GM23338 (cell line): Measurements from ENCODE around the gene ESRRA. TPM values are rescaled to one million over a fixed set of nuclear protein-coding genes. Genes with fewer than 3 reads are reported as not detected.

Experiments
- ATAC-seq: fragments of 200-7000 bp; cut with Tn5 transposase; 3 replicates; pipeline ENCODE4 v1.9.1; 2020
- DNase-seq: peaks from one replicate; pipeline ENCODE4 v3.0.0-alpha.2; 2015; ENCODE audit warnings: low spot score
- H2AFZ ChIP-seq: fragments of 200-600 bp; sonication (generic); 2 replicates; pipeline ENCODE4 v1.8.0; 2016; ENCODE audit warnings: antibody characterized with exemption, mild to moderate bottlenecking, moderate library complexity
- H3F3A ChIP-seq: fragments of 200-600 bp; sonication (generic); replicated peaks from 2 replicates; pipeline ENCODE4 v1.8.0; 2017; ENCODE audit warnings: antibody characterized with exemption, mixed run types, low read depth
- H3K27ac ChIP-seq: fragments of 200-600 bp; sonication (generic); 2 replicates; pipeline ENCODE4 v1.6.1; 2016; ENCODE audit warnings: low read depth
- H3K27me3 ChIP-seq: fragments of 200-600 bp; sonication (generic); 2 replicates; pipeline ENCODE4 v1.8.0; 2016; ENCODE audit warnings: mild to moderate bottlenecking, mixed run types, moderate library complexity; ENCODE audit not compliant: insufficient read depth
- H3K36me3 ChIP-seq: fragments of 200-600 bp; sonication (generic); 2 replicates; pipeline ENCODE4 v1.8.0; 2016; ENCODE audit warnings: mild to moderate bottlenecking; ENCODE audit not compliant: insufficient read depth
- H3K4me1 ChIP-seq: fragments of 200-600 bp; sonication (generic); 2 replicates; pipeline ENCODE4 v1.8.0; 2016; ENCODE audit warnings: mild to moderate bottlenecking, moderate library complexity; ENCODE audit not compliant: insufficient read depth
- H3K4me2 ChIP-seq: fragments of 200-600 bp; sonication (generic); 2 replicates; pipeline ENCODE4 v1.7.1; 2017; ENCODE audit warnings: mixed run types
- H3K4me3 ChIP-seq: fragments of 200-600 bp; sonication (generic); 2 replicates; pipeline ENCODE4 v1.6.1; 2016; ENCODE audit warnings: mixed run types
- H3K79me2 ChIP-seq: fragments of 200-600 bp; sonication (generic); replicated peaks from 2 replicates; pipeline ENCODE4 v1.8.0; 2017; ENCODE audit warnings: mild to moderate bottlenecking; ENCODE audit not compliant: insufficient read depth
- H3K9me2 ChIP-seq: fragments of 200-600 bp; sonication (generic); 2 replicates; pipeline ENCODE4 v1.8.0; 2017; ENCODE audit not compliant: insufficient read depth
- H4K20me1 ChIP-seq: fragments of 200-600 bp; sonication (generic); replicated peaks from 2 replicates; pipeline ENCODE4 v1.8.0; 2017; ENCODE audit warnings: mild to moderate bottlenecking; ENCODE audit not compliant: insufficient read depth
- H3K27ac Mint-ChIP-seq: 2 replicates; pipeline ENCODE4 v1.8.0; 2020; ENCODE audit warnings: inconsistent platforms, mild to moderate bottlenecking, moderate library complexity, mixed read lengths
- H3K27me3 Mint-ChIP-seq: 3 replicates; pipeline ENCODE4 v1.8.0; 2022; ENCODE audit warnings: low read depth, mild to moderate bottlenecking, moderate library complexity, mixed read lengths, inconsistent platforms; ENCODE audit not compliant: insufficient read depth, poor library complexity
- H3K36me3 Mint-ChIP-seq: 3 replicates; pipeline ENCODE4 v1.8.0; 2021; ENCODE audit warnings: low read depth, mild to moderate bottlenecking, inconsistent platforms, moderate library complexity, mixed read lengths
- H3K4me1 Mint-ChIP-seq: 3 replicates; pipeline ENCODE4 v1.8.0; 2020; ENCODE audit warnings: mild to moderate bottlenecking, inconsistent platforms, mixed read lengths
- H3K4me3 Mint-ChIP-seq: 3 replicates; pipeline ENCODE4 v1.8.0; 2021; ENCODE audit warnings: moderate library complexity, mild to moderate bottlenecking, inconsistent platforms, mixed read lengths
- H3K9me3 Mint-ChIP-seq: 3 replicates; pipeline ENCODE4 v1.8.0; 2020; ENCODE audit warnings: moderate library complexity, mild to moderate bottlenecking, inconsistent platforms, mixed read lengths
- CREB1 ChIP-seq: fragments of 250-450 bp; sonication (Bioruptor Pico); IDR thresholded peaks from 2 replicates; pipeline ENCODE4 v1.5.0; 2020; ENCODE audit warnings: low read depth, mild to moderate bottlenecking, moderate library complexity
- EZH2 ChIP-seq: fragments of 200-600 bp; sonication (generic); IDR thresholded peaks from one replicate; pipeline ENCODE4 v1.8.0; 2017; ENCODE audit warnings: antibody characterized with exemption, mild to moderate bottlenecking, low read depth; ENCODE audit not compliant: unreplicated experiment
- EZH2phosphoT487 ChIP-seq: fragments of 200-600 bp; sonication (generic); IDR thresholded peaks from one replicate; pipeline ENCODE4 v1.8.1; 2018; ENCODE audit warnings: antibody characterized with exemption; ENCODE audit not compliant: unreplicated experiment
- JUNB ChIP-seq: IDR thresholded peaks from one replicate; pipeline ENCODE4 v1.6.1; 2016; ENCODE audit warnings: antibody characterized with exemption; ENCODE audit not compliant: unreplicated experiment
- NANOG ChIP-seq: IDR thresholded peaks from 2 replicates; pipeline ENCODE4 v1.6.1; 2016; ENCODE audit warnings: antibody characterized with exemption, borderline replicate concordance
- ZNF331 ChIP-seq: fragments of 250-450 bp; sonication (Bioruptor Pico); IDR thresholded peaks from 2 replicates; pipeline ENCODE4 v1.5.0; 2020; ENCODE audit warnings: low read depth, mild to moderate bottlenecking, moderate library complexity
- polyA plus RNA-seq: library from polyadenylated mRNA; unstranded; fragments of >200 nt; fragmentation: Nextera tagmentation; extraction: Ambion mirVana; gene quantifications from 2 replicates; pipeline ENCODE4 v1.2.1, GENCODE V29; 2016
- total RNA-seq: library from RNA; depleted of rRNA; stranded (reverse); fragments of >200 nt; shearing (Covaris generic); gene quantifications from 2 replicates; pipeline ENCODE4 v1.2.3, GENCODE V29; 2014
- TF ChIP-seq, protein P1 (sequence below): fragments of 250-450 bp; sonication (Bioruptor Pico); IDR thresholded peaks from 2 replicates; pipeline ENCODE4 v1.5.0; 2020; ENCODE audit warnings: mild to moderate bottlenecking, moderate library complexity
- TF ChIP-seq, protein P2 (sequence below): IDR thresholded peaks from 2 replicates; pipeline ENCODE4 v1.6.1; 2016; ENCODE audit warnings: antibody characterized with exemption

Gene ESRRA
- total and polyA plus RNA-seq, 2 experiments from 2014 or later: 13.7 to 55.1 TPM

- TF ChIP-seq, protein P1, sequence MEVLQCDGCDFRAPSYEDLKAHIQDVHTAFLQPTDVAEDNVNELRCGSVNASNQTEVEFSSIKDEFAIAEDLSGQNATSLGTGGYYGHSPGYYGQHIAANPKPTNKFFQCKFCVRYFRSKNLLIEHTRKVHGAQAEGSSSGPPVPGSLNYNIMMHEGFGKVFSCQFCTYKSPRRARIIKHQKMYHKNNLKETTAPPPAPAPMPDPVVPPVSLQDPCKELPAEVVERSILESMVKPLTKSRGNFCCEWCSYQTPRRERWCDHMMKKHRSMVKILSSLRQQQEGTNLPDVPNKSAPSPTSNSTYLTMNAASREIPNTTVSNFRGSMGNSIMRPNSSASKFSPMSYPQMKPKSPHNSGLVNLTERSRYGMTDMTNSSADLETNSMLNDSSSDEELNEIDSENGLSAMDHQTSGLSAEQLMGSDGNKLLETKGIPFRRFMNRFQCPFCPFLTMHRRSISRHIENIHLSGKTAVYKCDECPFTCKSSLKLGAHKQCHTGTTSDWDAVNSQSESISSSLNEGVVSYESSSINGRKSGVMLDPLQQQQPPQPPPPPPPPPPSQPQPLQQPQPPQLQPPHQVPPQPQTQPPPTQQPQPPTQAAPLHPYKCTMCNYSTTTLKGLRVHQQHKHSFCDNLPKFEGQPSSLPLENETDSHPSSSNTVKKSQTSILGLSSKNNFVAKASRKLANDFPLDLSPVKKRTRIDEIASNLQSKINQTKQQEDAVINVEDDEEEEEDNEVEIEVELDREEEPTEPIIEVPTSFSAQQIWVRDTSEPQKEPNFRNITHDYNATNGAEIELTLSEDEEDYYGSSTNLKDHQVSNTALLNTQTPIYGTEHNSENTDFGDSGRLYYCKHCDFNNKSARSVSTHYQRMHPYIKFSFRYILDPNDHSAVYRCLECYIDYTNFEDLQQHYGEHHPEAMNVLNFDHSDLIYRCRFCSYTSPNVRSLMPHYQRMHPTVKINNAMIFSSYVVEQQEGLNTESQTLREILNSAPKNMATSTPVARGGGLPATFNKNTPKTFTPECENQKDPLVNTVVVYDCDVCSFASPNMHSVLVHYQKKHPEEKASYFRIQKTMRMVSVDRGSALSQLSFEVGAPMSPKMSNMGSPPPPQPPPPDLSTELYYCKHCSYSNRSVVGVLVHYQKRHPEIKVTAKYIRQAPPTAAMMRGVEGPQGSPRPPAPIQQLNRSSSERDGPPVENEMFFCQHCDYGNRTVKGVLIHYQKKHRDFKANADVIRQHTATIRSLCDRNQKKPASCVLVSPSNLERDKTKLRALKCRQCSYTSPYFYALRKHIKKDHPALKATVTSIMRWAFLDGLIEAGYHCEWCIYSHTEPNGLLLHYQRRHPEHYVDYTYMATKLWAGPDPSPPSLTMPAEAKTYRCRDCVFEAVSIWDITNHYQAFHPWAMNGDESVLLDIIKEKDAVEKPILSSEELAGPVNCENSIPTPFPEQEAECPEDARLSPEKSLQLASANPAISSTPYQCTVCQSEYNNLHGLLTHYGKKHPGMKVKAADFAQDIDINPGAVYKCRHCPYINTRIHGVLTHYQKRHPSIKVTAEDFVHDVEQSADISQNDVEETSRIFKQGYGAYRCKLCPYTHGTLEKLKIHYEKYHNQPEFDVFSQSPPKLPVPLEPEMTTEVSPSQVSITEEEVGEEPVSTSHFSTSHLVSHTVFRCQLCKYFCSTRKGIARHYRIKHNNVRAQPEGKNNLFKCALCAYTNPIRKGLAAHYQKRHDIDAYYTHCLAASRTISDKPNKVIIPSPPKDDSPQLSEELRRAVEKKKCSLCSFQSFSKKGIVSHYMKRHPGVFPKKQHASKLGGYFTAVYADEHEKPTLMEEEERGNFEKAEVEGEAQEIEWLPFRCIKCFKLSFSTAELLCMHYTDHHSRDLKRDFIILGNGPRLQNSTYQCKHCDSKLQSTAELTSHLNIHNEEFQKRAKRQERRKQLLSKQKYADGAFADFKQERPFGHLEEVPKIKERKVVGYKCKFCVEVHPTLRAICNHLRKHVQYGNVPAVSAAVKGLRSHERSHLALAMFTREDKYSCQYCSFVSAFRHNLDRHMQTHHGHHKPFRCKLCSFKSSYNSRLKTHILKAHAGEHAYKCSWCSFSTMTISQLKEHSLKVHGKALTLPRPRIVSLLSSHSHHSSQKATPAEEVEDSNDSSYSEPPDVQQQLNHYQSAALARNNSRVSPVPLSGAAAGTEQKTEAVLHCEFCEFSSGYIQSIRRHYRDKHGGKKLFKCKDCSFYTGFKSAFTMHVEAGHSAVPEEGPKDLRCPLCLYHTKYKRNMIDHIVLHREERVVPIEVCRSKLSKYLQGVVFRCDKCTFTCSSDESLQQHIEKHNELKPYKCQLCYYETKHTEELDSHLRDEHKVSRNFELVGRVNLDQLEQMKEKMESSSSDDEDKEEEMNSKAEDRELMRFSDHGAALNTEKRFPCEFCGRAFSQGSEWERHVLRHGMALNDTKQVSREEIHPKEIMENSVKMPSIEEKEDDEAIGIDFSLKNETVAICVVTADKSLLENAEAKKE (CRISPR knock-in tag): no peak
- TF ChIP-seq, protein P2, sequence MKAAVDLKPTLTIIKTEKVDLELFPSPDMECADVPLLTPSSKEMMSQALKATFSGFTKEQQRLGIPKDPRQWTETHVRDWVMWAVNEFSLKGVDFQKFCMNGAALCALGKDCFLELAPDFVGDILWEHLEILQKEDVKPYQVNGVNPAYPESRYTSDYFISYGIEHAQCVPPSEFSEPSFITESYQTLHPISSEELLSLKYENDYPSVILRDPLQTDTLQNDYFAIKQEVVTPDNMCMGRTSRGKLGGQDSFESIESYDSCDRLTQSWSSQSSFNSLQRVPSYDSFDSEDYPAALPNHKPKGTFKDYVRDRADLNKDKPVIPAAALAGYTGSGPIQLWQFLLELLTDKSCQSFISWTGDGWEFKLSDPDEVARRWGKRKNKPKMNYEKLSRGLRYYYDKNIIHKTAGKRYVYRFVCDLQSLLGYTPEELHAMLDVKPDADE: no peak
- no peak for TF ChIP-seq JUNB
- TF ChIP-seq ZNF331 (CRISPR knock-in tag): no peak
Measured at GRCh38 chr11:64291262-64291751, 14.0 kb upstream of the ESRRA start, which contains the start of gene KCNK4 (continued).

GRCh38 chr11:64291752-64292459 lies 13.4 kb upstream of the ESRRA start:
- H3K4me3 Mint-ChIP-seq: peak overlapping the region; percentile 59; the same call in 2 of the 3 replicates
- no peak for DNase-seq
- Histone ChIP-seq H3K79me2 (no peaks in the 10 kb centered on the region), H3K4me1 (no peaks in the 10 kb centered on the region; the same call in 1 of the 2 replicates), H4K20me1 (peaks cover 16% of the 10 kb centered on the region), H3K27ac (no peak overlapping the region), H3K4me3 (peak overlapping the region; percentile 59), H3K4me2 (peak overlapping the region; percentile 78), H2AFZ (no peak overlapping the region), H3K36me3 (no peaks in the 10 kb centered on the region), H3K9me2 (no peaks in the 10 kb centered on the region), H3K27me3 (peaks cover 83% of the 10 kb centered on the region), H3F3A (peaks cover 14% of the 10 kb centered on the region; the same call in 1 of the 2 replicates)
- TF ChIP-seq ZNF331 (CRISPR knock-in tag): no peak
- peak; percentile 26 for TF ChIP-seq EZH2phosphoT487
- peak; percentile 79 for TF ChIP-seq EZH2
- TF ChIP-seq NANOG: no peak
- TF ChIP-seq CREB1: no peak
- no peaks in the 10 kb centered on the region; the same call in 2 of the 3 replicates for H3K36me3 Mint-ChIP-seq
- no peaks in the 10 kb centered on the region; the same call in 1 of the 3 replicates for H3K9me3 Mint-ChIP-seq
- peaks cover 75% of the 10 kb centered on the region for H3K27me3 Mint-ChIP-seq
- no peak overlapping the region for H3K27ac Mint-ChIP-seq
- no peak; the same call in 1 of the 3 replicates for ATAC-seq
- peaks cover 6% of the 10 kb centered on the region for H3K4me1 Mint-ChIP-seq
